K562 (cell line): ENCODE results near the gene ZPR1. TPM values are rescaled to one million over a fixed set of nuclear protein-coding genes. Genes with fewer than 3 reads are reported as not detected.

Experiments used
- ATAC-seq: fragments of 200-7000 bp; cut with Tn5 transposase; 3 replicates; pipeline ENCODE4 v1.9.1; 2020; ENCODE audit warnings: moderate library complexity
- BruUV-seq: library from RNA; stranded (reverse); fragments of 400-500 nt; replicated peaks from 2 replicates; lab custom pipeline; 2021; lab: Mats Ljungman, UMichigan
- CTCF ChIA-PET: fragments of 300-600 bp; formaldehyde crosslinking; extraction: SDS; loops from one replicate; lab custom pipeline; 2021; ENCODE audit warnings: low intra/inter-chr PET ratio; lab: Yijun Ruan, JAX
- POLR2A ChIA-PET: fragments of 300-600, 350-650 bp; sonication (Branson Sonifier 250); formaldehyde crosslinking; extraction: SDS; loops from one replicate; lab custom pipeline; 2021; ENCODE audit warnings: antibody characterized with exemption, inconsistent platforms; lab: Yijun Ruan, JAX
- DNase-seq, 4 experiments: peaks; one replicate each; pipeline versions ENCODE4 v3.0.0 to v3.0.0-alpha.2; 2011 to 2018; ENCODE audit warnings: low spot score in 3 of 4, mixed read lengths in 3 of 4; ENCODE audit errors: extremely low read depth in 1 of 4
- FAIRE-seq: peaks from 2 replicates; lab custom pipeline; 2011; peaks lifted over from hg19 to GRCh38; lab: Jason Lieb, UNC
- H2AFZ ChIP-seq: 2 replicates; pipeline ENCODE4 v1.6.0; 2011; ENCODE audit warnings: low read depth, low read length, control low read depth, inconsistent platforms
- H3K27ac ChIP-seq: fragments of 200-600 bp; 3 replicates; pipeline ENCODE4 v1.8.0; 2011; ENCODE audit warnings: low read depth, mild to moderate bottlenecking, control low read depth, inconsistent platforms, low read length, moderate library complexity, mixed read lengths; ENCODE audit errors: extremely low read depth
- H3K27me3 ChIP-seq, 2 experiments: fragments of 300-600 bp in 1 of 2; 2 replicates in 1 of 2; 3 replicates in 1 of 2; pipeline versions ENCODE4 v1.6.0 to v1.8.0; 2011; ENCODE audit warnings: inconsistent platforms in 2 of 2, low read length in 2 of 2, mild to moderate bottlenecking in 1 of 2, mixed read lengths in 1 of 2, moderate library complexity in 1 of 2; ENCODE audit not compliant: control insufficient read depth in 2 of 2, insufficient read depth in 2 of 2
- H3K36me3 ChIP-seq: fragments of 300-600 bp; 3 replicates; pipeline ENCODE4 v1.8.0; 2011; ENCODE audit warnings: mild to moderate bottlenecking, low read length, inconsistent platforms; ENCODE audit not compliant: control insufficient read depth, insufficient read depth
- H3K4me1 ChIP-seq, 2 experiments: fragments of 200-600 bp in 1 of 2; replicated peaks in 1 of 2; 2 replicates in 1 of 2; 3 replicates in 1 of 2; pipeline versions ENCODE4 v1.5.1 to v1.8.0; 2011; ENCODE audit warnings: inconsistent platforms in 2 of 2, low read length in 2 of 2, mild to moderate bottlenecking in 1 of 2, mixed read lengths in 1 of 2, moderate library complexity in 1 of 2; ENCODE audit not compliant: control insufficient read depth in 2 of 2, insufficient read depth in 2 of 2
- H3K4me2 ChIP-seq: 2 replicates; pipeline ENCODE4 v1.6.1; 2011; ENCODE audit warnings: low read length, control low read depth, inconsistent platforms, mixed read lengths; ENCODE audit not compliant: insufficient read depth
- H3K4me3 ChIP-seq: fragments of 200-600 bp; sonication (generic), shearing (Covaris generic); 2 replicates; pipeline ENCODE4 v1.5.1; 2016; ENCODE audit warnings: control low read depth, inconsistent platforms
- H3K79me2 ChIP-seq: fragments of 200-600 bp; 3 replicates; pipeline ENCODE4 v1.8.0; 2011; ENCODE audit warnings: low read length, inconsistent platforms; ENCODE audit not compliant: control insufficient read depth, insufficient read depth
- H3K9ac ChIP-seq, 2 experiments: 2 replicates each; pipeline versions ENCODE4 v1.6.0 to v1.6.1; 2011; ENCODE audit warnings: low read depth in 2 of 2, low read length in 2 of 2, control low read depth in 1 of 2, inconsistent platforms in 1 of 2, mild to moderate bottlenecking in 1 of 2, mixed read lengths in 1 of 2; ENCODE audit not compliant: insufficient read depth in 1 of 2
- H3K9me1 ChIP-seq: one replicate; pipeline ENCODE4 v1.6.0; 2011; ENCODE audit warnings: inconsistent platforms, mild to moderate bottlenecking, low read length, moderate library complexity; ENCODE audit not compliant: control insufficient read depth, insufficient read depth
- H3K9me3 ChIP-seq: replicated peaks from 2 replicates; pipeline ENCODE4 v1.5.1; 2011; ENCODE audit warnings: low read depth, low read length, inconsistent platforms; ENCODE audit not compliant: control insufficient read depth, insufficient read depth
- H4K20me1 ChIP-seq: replicated peaks from 2 replicates; pipeline ENCODE4 v1.6.1; 2011; ENCODE audit warnings: low read length, inconsistent platforms, mixed read lengths; ENCODE audit not compliant: control insufficient read depth, insufficient read depth
- CBX2 ChIP-seq: fragments of 200-600 bp; sonication (generic); IDR thresholded peaks from one replicate; pipeline ENCODE4 v1.6.1; 2012; ENCODE audit warnings: mild to moderate bottlenecking, low read length, inconsistent platforms; ENCODE audit not compliant: insufficient read depth, poor library complexity, severe bottlenecking
- CREB1 ChIP-seq, 2 experiments: sonication (generic) in 1 of 2; formaldehyde crosslinking in 1 of 2; IDR thresholded peaks; 2 replicates each; pipeline versions ENCODE4 v1.6.1 to v1.8.0; 2012 to 2022; ENCODE audit warnings: inconsistent platforms in 1 of 2, mild to moderate bottlenecking in 1 of 2, missing genetic modification reagents in 1 of 2, moderate library complexity in 1 of 2
- HCFC1 ChIP-seq: IDR thresholded peaks from 2 replicates; pipeline ENCODE4 v1.6.1; 2012; ENCODE audit warnings: low read depth, low read length, improper control_type of control experiment
- RAD51 ChIP-seq: fragments of 450-650 bp; IDR thresholded peaks from 2 replicates; pipeline ENCODE4 v1.7.1; 2016; ENCODE audit warnings: low read depth, mild to moderate bottlenecking, borderline replicate concordance
- RFX5 ChIP-seq: IDR thresholded peaks from 2 replicates; pipeline ENCODE4 v1.6.1; 2011; ENCODE audit warnings: low read depth, mild to moderate bottlenecking, improper control_type of control experiment, low read length
- SNIP1 ChIP-seq: fragments of 450-650 bp; IDR thresholded peaks from 2 replicates; pipeline ENCODE4 v1.7.1; 2017; ENCODE audit warnings: low read depth, mild to moderate bottlenecking
- USF1 ChIP-seq: sonication (generic); formaldehyde crosslinking; IDR thresholded peaks from 2 replicates; pipeline ENCODE4 v1.9.0; 2022; ENCODE audit warnings: mild to moderate bottlenecking, missing genetic modification reagents
- WGBS: fragments of 100-300 bp; shearing (Covaris generic); methylation state at CpG from one replicate; pipeline ENCODE4 v1.1.6; 2016; ENCODE audit warnings: low coverage, mixed read lengths; ENCODE audit not compliant: insufficient coverage; ENCODE audit errors: missing lambda C conversion rate; 5-methylcytosine and 5-hydroxymethylcytosine counted together
- in situ Hi-C: fragments of 300-500 bp; cut with MboI; formaldehyde crosslinking; loops from 4 replicates; pipeline ENCODE4 v1.15.0; 2018; ENCODE audit warnings: inconsistent platforms, mixed read lengths
- intact Hi-C: fragments of 100-400 bp; cut with micrococcal nuclease; formaldehyde crosslinking; loops from 2 replicates; pipeline ENCODE4 v1.14.2; 2022
- polyA plus RNA-seq, 8 experiments: library from polyadenylated mRNA; depleted of rRNA in 4 of 8; stranded (reverse) in 5 of 8; unstranded in 3 of 8; fragments of >200 nt; fragmentation: Nextera tagmentation in 2 of 8; fragmentation: Illumina TruSeq in 1 of 8; extraction: Ambion mirVana in 2 of 8; extraction: Trizol in 1 of 8; gene quantifications; 2 replicates each; pipeline versions ENCODE4 v1.2.1 to v1.2.3, GENCODE V29; 2011 to 2014; ENCODE audit warnings: inconsistent platforms in 1 of 8, missing spikeins in 1 of 8
- total RNA-seq, 7 experiments: library from RNA; depleted of rRNA in 6 of 7; stranded (reverse); fragments of >200 nt in 6 of 7; fragmentation: Illumina TruSeq in 2 of 7; extraction: Trizol in 2 of 7; gene quantifications; 2 replicates each; pipeline versions ENCODE4 v1.2.1 to v1.2.3, GENCODE V29; 2011 to 2021; ENCODE audit warnings: low replicate concordance in 1 of 7
- TF ChIP-seq, protein P1 (sequence below): sonication (generic); formaldehyde crosslinking; IDR thresholded peaks from 2 replicates; pipeline ENCODE4 v1.5.0; 2020; ENCODE audit warnings: missing genetic modification reagents
- TF ChIP-seq, protein P2 (sequence below): fragments of 450-650 bp; IDR thresholded peaks from 2 replicates; pipeline ENCODE4 v1.6.1; 2016; ENCODE audit warnings: missing biosample characterization, missing genetic modification characterization

The ZPR1 gene
- total and polyA plus RNA-seq, 9 of the 15 experiments (the other 6 are each of a cell fraction or from before 2014, with no cell fraction given) = 13.0 to 120 (median 83.8) TPM

DNA sequence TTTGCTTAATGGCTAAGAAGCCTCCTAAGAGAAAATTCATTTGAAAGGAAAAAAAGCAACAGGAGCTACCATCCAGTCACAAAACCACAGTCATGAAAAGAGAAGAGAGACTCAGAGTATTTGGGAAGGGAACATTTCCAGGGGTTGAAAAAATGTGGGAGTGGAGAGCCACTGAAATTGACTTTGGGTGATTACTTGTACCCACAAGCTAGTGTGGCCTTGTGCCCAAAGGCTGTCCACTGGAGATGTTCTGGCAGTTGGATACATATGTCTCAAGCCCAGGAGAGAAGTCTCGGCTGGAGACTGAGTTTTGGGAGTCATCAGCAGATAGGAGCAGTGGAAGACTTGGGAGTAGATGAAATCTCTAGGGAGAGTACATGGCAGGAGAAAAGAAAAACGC is 7.0 kb upstream of the ZPR1 start:
- DNase-seq = no peak
- no peaks in the 10 kb centered on the region for H3K36me3 ChIP-seq
- CTCF ChIA-PET = no interaction called here
- H2AFZ ChIP-seq = peak overlapping the region; percentile 83; the same call in 1 of the 2 replicates
- BruUV-seq = no TSS peak
- FAIRE-seq = no peak
- H3K4me2 ChIP-seq = no peak overlapping the region
- H3K4me1 ChIP-seq = peaks cover 14 to 26% of the 10 kb centered on the region in 2 experiments
- intact Hi-C loops = loop anchor here (5.0 kb wide), 1 partner anchor 432 kb away; no protein-coding TSS in a partner anchor
- no peaks in the 10 kb centered on the region for H3K27me3 ChIP-seq
- no peak overlapping the region for H3K9ac ChIP-seq
- no peak for ATAC-seq
- H3K9me3 ChIP-seq = no peaks in the 10 kb centered on the region
- TF ChIP-seq RFX5 = no peak
- WGBS = 48% methylated on average over 2 of the region's 2 CpGs
- H4K20me1 ChIP-seq = no peaks in the 10 kb centered on the region
- in situ Hi-C loops = no loop called here
- POLR2A ChIA-PET = interaction anchor here (0.5 to 0.7 kb wide), 2 partner anchors 41 to 207 kb away, joined by 3 to 4 read pairs; no protein-coding TSS in a partner anchor
- no peak overlapping the region for H3K4me3 ChIP-seq
- H3K9me1 ChIP-seq = no peaks in the 10 kb centered on the region
- no peak overlapping the region for H3K27ac ChIP-seq
- H3K79me2 ChIP-seq = no peaks in the 10 kb centered on the region

DNA sequence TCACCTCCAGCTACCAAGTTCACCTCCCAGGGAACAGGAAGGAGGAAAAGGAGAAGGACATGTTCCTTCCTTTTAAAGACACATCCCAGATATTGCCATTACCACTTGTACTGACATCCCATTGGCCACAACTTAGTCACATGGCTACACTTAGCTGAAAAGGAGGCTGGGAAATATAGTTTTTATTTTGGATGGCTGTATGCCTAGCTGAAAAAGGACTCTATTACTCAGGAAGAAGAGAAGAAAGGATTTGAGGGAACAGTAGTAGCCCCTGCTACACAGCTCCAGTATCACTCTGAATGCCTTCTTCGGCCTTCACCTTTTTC is 5.9 kb upstream of the ZPR1 start:
- intact Hi-C loops = loop anchor here (5.0 kb wide), 1 partner anchor 434 kb away; no protein-coding TSS in a partner anchor
- ChIA-PET CTCF (no interaction called here), POLR2A (interaction anchor here (0.6 to 1.5 kb wide), 2 partner anchors 11 to 1637 kb away, joined by 3 read pairs; no protein-coding TSS in a partner anchor)
- Histone ChIP-seq H3K9me1 (no peaks in the 10 kb centered on the region), H3K36me3 (no peaks in the 10 kb centered on the region), H3K9me3 (no peaks in the 10 kb centered on the region), H3K79me2 (no peaks in the 10 kb centered on the region), H3K4me1 (peaks cover 14 to 27% of the 10 kb centered on the region in 2 experiments), H4K20me1 (no peaks in the 10 kb centered on the region), H2AFZ (peak overlapping the region; percentile 93), H3K27me3 (no peaks in the 10 kb centered on the region), H3K4me2 (no peak overlapping the region; the same call in 1 of the 2 replicates), H3K27ac (no peak overlapping the region), H3K4me3 (no peak overlapping the region), H3K9ac (no peak overlapping the region)
- DNase-seq (peak in 1 of 4 experiments; percentile 36), ATAC-seq (peak; percentile 62), FAIRE-seq (peak; percentile 66)
- BruUV-seq = no TSS peak
- in situ Hi-C loops = no loop called here
- WGBS = 88% methylated on average over 1 of the region's 1 CpG
- TF ChIP-seq HCFC1 = peak; percentile 68
- TF ChIP-seq USF1 (CRISPR knock-in tag) = peak; percentile 86
- TF ChIP-seq, protein P1, sequence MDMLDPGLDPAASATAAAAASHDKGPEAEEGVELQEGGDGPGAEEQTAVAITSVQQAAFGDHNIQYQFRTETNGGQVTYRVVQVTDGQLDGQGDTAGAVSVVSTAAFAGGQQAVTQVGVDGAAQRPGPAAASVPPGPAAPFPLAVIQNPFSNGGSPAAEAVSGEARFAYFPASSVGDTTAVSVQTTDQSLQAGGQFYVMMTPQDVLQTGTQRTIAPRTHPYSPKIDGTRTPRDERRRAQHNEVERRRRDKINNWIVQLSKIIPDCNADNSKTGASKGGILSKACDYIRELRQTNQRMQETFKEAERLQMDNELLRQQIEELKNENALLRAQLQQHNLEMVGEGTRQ (CRISPR knock-in tag) = peak; percentile 86
- TF ChIP-seq, protein P2, sequence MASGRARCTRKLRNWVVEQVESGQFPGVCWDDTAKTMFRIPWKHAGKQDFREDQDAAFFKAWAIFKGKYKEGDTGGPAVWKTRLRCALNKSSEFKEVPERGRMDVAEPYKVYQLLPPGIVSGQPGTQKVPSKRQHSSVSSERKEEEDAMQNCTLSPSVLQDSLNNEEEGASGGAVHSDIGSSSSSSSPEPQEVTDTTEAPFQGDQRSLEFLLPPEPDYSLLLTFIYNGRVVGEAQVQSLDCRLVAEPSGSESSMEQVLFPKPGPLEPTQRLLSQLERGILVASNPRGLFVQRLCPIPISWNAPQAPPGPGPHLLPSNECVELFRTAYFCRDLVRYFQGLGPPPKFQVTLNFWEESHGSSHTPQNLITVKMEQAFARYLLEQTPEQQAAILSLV (tag) = no peak
- TF ChIP-seq SNIP1 = no peak
- no peak for TF ChIP-seq CREB1 (IDR thresholded peaks at IDR 0.05)
- no peak for TF ChIP-seq CREB1 (CRISPR knock-in tag; IDR thresholded peaks at IDR 0.05)
- no peak for TF ChIP-seq CBX2
- TF ChIP-seq RAD51 = peak; percentile 74
